Aorta (tissue), 5 donors: Measurements from ENCODE around the gene VPS37B. TPM values are rescaled to one million over a fixed set of nuclear protein-coding genes. Genes with fewer than 3 reads are reported as not detected.

Experiments
- ATAC-seq: fragments of 200-7000 bp; cut with Tn5 transposase; one replicate; pipeline ENCODE4 v1.9.1; 2022; ENCODE audit warnings: moderate library complexity; ENCODE audit not compliant: low FRiP score
- DNase-seq, 2 donors: peaks; one replicate each; pipeline ENCODE4 v3.0.0-alpha.2; 2020
- H3K27ac ChIP-seq, 2 donors: one replicate each; pipeline ENCODE4 v1.5.1; 2013; ENCODE audit warnings: low read length in 2 of 2, mild to moderate bottlenecking in 2 of 2, moderate library complexity in 2 of 2, control low read depth in 1 of 2, inconsistent platforms in 1 of 2, low read depth in 1 of 2
- H3K27me3 ChIP-seq, 2 donors: one replicate each; pipeline ENCODE4 v1.6.1; 2013; ENCODE audit warnings: control low read depth in 1 of 2, low read length in 1 of 2, mild to moderate bottlenecking in 1 of 2, moderate library complexity in 1 of 2; ENCODE audit not compliant: insufficient read depth in 2 of 2, control insufficient read depth in 1 of 2
- H3K36me3 ChIP-seq, 2 donors: one replicate each; pipeline ENCODE4 v1.6.1; 2013; ENCODE audit warnings: control low read depth in 1 of 2, low read length in 1 of 2, mild to moderate bottlenecking in 1 of 2; ENCODE audit not compliant: insufficient read depth in 2 of 2, control insufficient read depth in 1 of 2
- H3K4me1 ChIP-seq, 2 donors: one replicate each; pipeline ENCODE4 v1.6.1; 2013; ENCODE audit warnings: low read length in 2 of 2, control low read depth in 1 of 2, mild to moderate bottlenecking in 1 of 2, moderate library complexity in 1 of 2; ENCODE audit not compliant: insufficient read depth in 2 of 2, control insufficient read depth in 1 of 2
- H3K4me3 ChIP-seq, 2 donors: one replicate each; pipeline ENCODE4 v1.5.1; 2013; ENCODE audit warnings: low read length in 2 of 2, control low read depth in 1 of 2, mild to moderate bottlenecking in 1 of 2
- H3K9me3 ChIP-seq: one replicate; pipeline ENCODE4 v1.6.1; 2013; ENCODE audit warnings: mild to moderate bottlenecking, low read length; ENCODE audit not compliant: control insufficient read depth
- WGBS, 2 donors: extraction: QIAGEN DNeasy Blood & Tissue Kit; methylation state at CpG; one replicate each; pipeline ENCODE4 v1.1.7; 2013; 5-methylcytosine and 5-hydroxymethylcytosine counted together
- intact Hi-C, 2 donors: fragments of 100-400 bp; cut with DNase I; formaldehyde crosslinking; loops; one replicate each; pipeline versions ENCODE4 v1.14.2 to v1.15.0; 2022
- polyA plus RNA-seq, 2 donors: library from polyadenylated mRNA; stranded (reverse); fragments of 200-250 nt; gene quantifications; one replicate each; pipeline ENCODE4 v1.2.3, GENCODE V29; 2013
- total RNA-seq, 2 donors: library from RNA; stranded (reverse); fragmentation: NEBNext Ultra II Directional; extraction: Animal tissue kit (Norgen Biotek cat#: 25700); gene quantifications; one replicate each; pipeline ENCODE4 v1.2.1, GENCODE V29; 2021
- donor health status: healthy with polysubstance abuse.
- donor health status: Bipolar disorder and iron deficiency.
- donor health status: DM: no; HTN: no; CAD: no.
- donor health status: DM: no; HTN: no; CAD: no.
- donor health status: DM: yes; HTN: yes; CAD: no.

Gene VPS37B
- total and polyA plus RNA-seq, 4 donors: 7.4 to 36.4 (median 22.3) TPM

GRCh38 chr12:122865268-122866231 is 30.4 kb downstream of the VPS37B start:
- no peak overlapping the region for H3K27ac ChIP-seq
- WGBS, 2 donors: 80% methylated on average over 43 of the region's 43 CpGs
- no peaks in the 10 kb centered on the region for H3K27me3 ChIP-seq
- H3K4me3 ChIP-seq: no peak overlapping the region
- peak; percentile 15 for ATAC-seq
- no peaks in the 10 kb centered on the region for H3K4me1 ChIP-seq
- no peaks in the 10 kb centered on the region for H3K36me3 ChIP-seq
- intact Hi-C loops: loop anchor here in 1 of 2 donors (10.0 kb wide), 1 partner anchor 369 kb away; the partner anchor contains the start of genes MPHOSPH9 and MTRFR
- DNase-seq: peak; percentile 49 to 79
- H3K9me3 ChIP-seq: no peaks in the 10 kb centered on the region

GRCh38 chr12:122864894-122865253 is 31.1 kb downstream of the VPS37B start:
- intact Hi-C loops: loop anchor here (5.0 to 10.0 kb wide), 2 partner anchors 73 to 370 kb away; partner anchors contain the start of genes MPHOSPH9 (in 1 of the 2) and MTRFR (in 1 of the 2)
- H3K27ac ChIP-seq: no peak overlapping the region
- DNase-seq (no peak), ATAC-seq (no peak)
- H3K36me3 ChIP-seq: no peaks in the 10 kb centered on the region
- no peaks in the 10 kb centered on the region for H3K27me3 ChIP-seq
- no peak overlapping the region for H3K4me3 ChIP-seq
- WGBS, 2 donors: 81 to 83% methylated on average over 5 of the region's 5 CpGs
- H3K9me3 ChIP-seq: no peaks in the 10 kb centered on the region
- H3K4me1 ChIP-seq: no peaks in the 10 kb centered on the region

- Histone ChIP-seq H3K36me3 (no peaks in the 10 kb centered on the region), H3K27ac (no peak overlapping the region), H3K27me3 (no peaks in the 10 kb centered on the region), H3K4me3 (no peak overlapping the region), H3K9me3 (no peaks in the 10 kb centered on the region), H3K4me1 (no peaks in the 10 kb centered on the region)
- intact Hi-C loops: loop anchor here (5.0 to 10.0 kb wide), 2 partner anchors 71 to 372 kb away; partner anchors contain the start of genes MPHOSPH9 (in 1 of the 2) and MTRFR (in 1 of the 2)
- DNase-seq (peak; percentile 46 to 65), ATAC-seq (no peak)
- 67 to 69% methylated on average over 12 of the region's 12 CpGs for WGBS, 2 donors
Measured at GRCh38 chr12:122862872-122863701, 32.8 kb downstream of the VPS37B start.

- H3K4me1 ChIP-seq: no peaks in the 10 kb centered on the region
- H3K4me3 ChIP-seq: no peak overlapping the region
- no peaks in the 10 kb centered on the region for H3K27me3 ChIP-seq
- DNase-seq (peak; percentile 41 to 69), ATAC-seq (no peak)
- no peaks in the 10 kb centered on the region for H3K9me3 ChIP-seq
- H3K36me3 ChIP-seq: no peaks in the 10 kb centered on the region
- WGBS, 2 donors: 70 to 73% methylated on average over 20 of the region's 20 CpGs
- no peak overlapping the region for H3K27ac ChIP-seq
- intact Hi-C loops: loop anchor here (5.0 to 10.0 kb wide), 2 partner anchors 70 to 373 kb away; partner anchors contain the start of genes MPHOSPH9 (in 1 of the 2) and MTRFR (in 1 of the 2)
Measured at GRCh38 chr12:122862110-122862634, 33.8 kb downstream of the VPS37B start.

GRCh38 chr12:122861587-122861970 is 34.3 kb downstream of the VPS37B start:
- peak; percentile 42 to 74 for DNase-seq
- intact Hi-C loops: loop anchor here (2.0 to 10.0 kb wide), 3 partner anchors 69 to 373 kb away; partner anchors contain the start of genes MPHOSPH9 (in 1 of the 2) and MTRFR (in 1 of the 2)

GRCh38 chr12:122860854-122861586 is 34.9 kb downstream of the VPS37B start:
- Histone ChIP-seq H3K9me3 (no peaks in the 10 kb centered on the region), H3K27ac (no peak overlapping the region), H3K4me3 (no peak overlapping the region), H3K36me3 (no peaks in the 10 kb centered on the region), H3K4me1 (no peaks in the 10 kb centered on the region), H3K27me3 (no peaks in the 10 kb centered on the region)
- intact Hi-C loops: loop anchor here (1.0 to 10.0 kb wide), 4 partner anchors 69 to 374 kb away; partner anchors contain the start of genes MPHOSPH9 (in 1 of the 2) and MTRFR (in 1 of the 2)
- 73 to 75% methylated on average over 22 to 23 of the region's 23 CpGs for WGBS, 2 donors
- ATAC-seq (no peak), DNase-seq (peak; percentile 50 to 72)

More at GRCh38 chr12:122861587-122861970, 34.3 kb downstream of the VPS37B start:
- ATAC-seq: no peak
- no peaks in the 10 kb centered on the region for H3K9me3 ChIP-seq
- H3K27me3 ChIP-seq: no peaks in the 10 kb centered on the region
- H3K27ac ChIP-seq: no peak overlapping the region
- 72 to 78% methylated on average over 5 of the region's 5 CpGs for whole genome bisulfite sequencing, 2 donors
- no peaks in the 10 kb centered on the region for H3K4me1 ChIP-seq
- H3K4me3 ChIP-seq: no peak overlapping the region
- H3K36me3 ChIP-seq: no peaks in the 10 kb centered on the region

- Histone ChIP-seq H3K36me3 (no peaks in the 10 kb centered on the region), H3K27me3 (no peaks in the 10 kb centered on the region), H3K27ac (no peak overlapping the region), H3K4me1 (no peaks in the 10 kb centered on the region), H3K4me3 (no peak overlapping the region), H3K9me3 (no peaks in the 10 kb centered on the region)
- ATAC-seq: peak; percentile 86
- intact Hi-C loops: loop anchor here (1.0 to 10.0 kb wide), 4 partner anchors 68 to 375 kb away; partner anchors contain the start of genes MPHOSPH9 (in 1 of the 2) and MTRFR (in 1 of the 2)
- 24 to 29% methylated on average over 28 of the region's 28 CpGs for WGBS, 2 donors
- DNase-seq: peak; percentile 91 to 96
Measured at GRCh38 chr12:122860040-122860853, 35.7 kb downstream of the VPS37B start.
